ENCODE data around the gene CLCA1. TPM values are rescaled to one million over a fixed set of nuclear protein-coding genes. Genes with fewer than 3 reads are reported as not detected.

CLCA1 gene, protein sequence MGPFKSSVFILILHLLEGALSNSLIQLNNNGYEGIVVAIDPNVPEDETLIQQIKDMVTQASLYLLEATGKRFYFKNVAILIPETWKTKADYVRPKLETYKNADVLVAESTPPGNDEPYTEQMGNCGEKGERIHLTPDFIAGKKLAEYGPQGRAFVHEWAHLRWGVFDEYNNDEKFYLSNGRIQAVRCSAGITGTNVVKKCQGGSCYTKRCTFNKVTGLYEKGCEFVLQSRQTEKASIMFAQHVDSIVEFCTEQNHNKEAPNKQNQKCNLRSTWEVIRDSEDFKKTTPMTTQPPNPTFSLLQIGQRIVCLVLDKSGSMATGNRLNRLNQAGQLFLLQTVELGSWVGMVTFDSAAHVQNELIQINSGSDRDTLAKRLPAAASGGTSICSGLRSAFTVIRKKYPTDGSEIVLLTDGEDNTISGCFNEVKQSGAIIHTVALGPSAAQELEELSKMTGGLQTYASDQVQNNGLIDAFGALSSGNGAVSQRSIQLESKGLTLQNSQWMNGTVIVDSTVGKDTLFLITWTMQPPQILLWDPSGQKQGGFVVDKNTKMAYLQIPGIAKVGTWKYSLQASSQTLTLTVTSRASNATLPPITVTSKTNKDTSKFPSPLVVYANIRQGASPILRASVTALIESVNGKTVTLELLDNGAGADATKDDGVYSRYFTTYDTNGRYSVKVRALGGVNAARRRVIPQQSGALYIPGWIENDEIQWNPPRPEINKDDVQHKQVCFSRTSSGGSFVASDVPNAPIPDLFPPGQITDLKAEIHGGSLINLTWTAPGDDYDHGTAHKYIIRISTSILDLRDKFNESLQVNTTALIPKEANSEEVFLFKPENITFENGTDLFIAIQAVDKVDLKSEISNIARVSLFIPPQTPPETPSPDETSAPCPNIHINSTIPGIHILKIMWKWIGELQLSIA
- total RNA-seq = not detected in 2 replicates

DNA sequence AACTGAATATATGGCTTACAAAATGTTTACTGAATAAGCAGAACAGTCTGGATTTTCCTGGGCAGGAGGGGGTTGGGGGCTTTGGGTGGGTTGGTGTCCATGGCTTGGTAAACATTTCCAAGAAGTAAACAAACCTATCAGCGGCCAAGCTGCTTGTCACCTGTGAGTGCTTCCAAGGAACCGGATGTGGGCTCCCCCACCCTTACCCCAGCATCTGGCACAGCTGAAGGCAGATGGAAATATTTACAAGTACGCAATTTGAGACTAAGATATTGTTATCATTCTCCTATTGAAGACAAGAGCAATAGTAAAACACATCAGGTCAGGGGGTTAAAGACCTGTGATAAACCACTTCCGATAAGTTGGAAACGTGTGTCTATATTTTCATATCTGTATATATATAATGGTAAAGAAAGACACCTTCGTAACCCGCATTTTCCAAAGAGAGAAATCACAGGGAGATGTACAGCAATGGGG is at the start of gene CLCA1:
CLCA1 (plus strand) TSS at position 427 of the 477 bp plus-strand sequence; CDS start at position 472, 45 bp downstream.

DNA sequence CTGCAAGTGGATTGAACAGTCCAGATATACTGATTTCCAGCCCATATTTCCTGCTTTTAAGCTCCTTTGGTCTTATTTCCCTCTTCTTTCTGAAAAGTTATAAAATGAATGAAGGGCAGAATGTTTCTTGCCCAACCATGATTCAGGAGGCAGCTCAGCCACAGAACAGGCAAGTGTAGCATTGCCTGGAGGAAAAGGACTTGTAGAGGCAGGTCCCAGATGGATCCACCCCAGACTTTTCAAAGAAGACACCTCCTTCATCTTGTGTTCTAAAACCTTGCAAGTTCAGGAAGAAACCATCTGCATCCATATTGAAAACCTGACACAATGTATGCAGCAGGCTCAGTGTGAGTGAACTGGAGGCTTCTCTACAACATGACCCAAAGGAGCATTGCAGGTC is 44.9 kb upstream of the CLCA1 start, which contains the start of gene CLCA2:
CLCA2 (plus strand) TSS at position 299 of the 400 bp plus-strand sequence; CDS start at position 376, 77 bp downstream.

DNA sequence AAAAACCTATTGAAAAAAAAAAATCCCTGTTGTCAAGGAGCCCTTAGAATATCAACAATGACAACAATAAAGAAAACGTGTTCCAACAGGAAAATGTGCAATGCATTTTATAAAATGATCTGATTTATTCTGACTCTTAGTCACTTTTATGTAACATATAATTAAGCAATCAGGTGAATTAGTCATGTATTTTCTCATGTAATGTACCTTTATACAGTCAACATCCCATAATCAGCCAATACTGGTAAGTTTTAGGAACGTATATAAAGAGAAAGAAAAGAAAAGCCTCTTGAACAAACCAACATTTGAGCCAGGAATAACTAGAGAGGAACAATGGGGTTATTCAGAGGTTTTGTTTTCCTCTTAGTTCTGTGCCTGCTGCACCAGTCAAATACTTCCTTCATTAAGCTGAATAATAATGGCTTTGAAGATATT is 78.1 kb downstream of the CLCA1 start, which contains the start of gene CLCA4:
CLCA4 (plus strand) TSS at position 292 of the 435 bp plus-strand sequence; CDS start at position 334, 42 bp downstream.

Other genes with a start within 250 kb of the CLCA1 start
- 37.8 and 44.8 TPM in 2 replicates for gene ODF2L, start 72.6 kb upstream of the CLCA1 start, total RNA-seq
- gene CLCA2, start 44.8 kb upstream of the CLCA1 start, total RNA-seq = not detected in 2 replicates
- gene CLCA4, start 78.2 kb downstream of the CLCA1 start, total RNA-seq = not detected in 2 replicates
- 59.8 and 63.4 TPM in 2 replicates for gene SH3GLB1, start 235.6 kb downstream of the CLCA1 start, total RNA-seq

Data from mammary microvascular endothelial cell (primary cell).